Astrocyte (in vitro differentiated cells and primary cell): Measurements from ENCODE around the gene SECISBP2. TPM values are rescaled to one million over a fixed set of nuclear protein-coding genes. Genes with fewer than 3 reads are reported as not detected.

Experiments used
- DNase-seq: peaks from one replicate; pipeline ENCODE4 v3.0.0-alpha.2; 2010; ENCODE audit warnings: low read depth
- FAIRE-seq: peaks from 2 replicates; lab custom pipeline; 2011; peaks lifted over from hg19 to GRCh38; lab: Jason Lieb, UNC
- H2AFZ ChIP-seq: 2 replicates; pipeline ENCODE4 v1.6.0; 2012; ENCODE audit warnings: low read depth, low read length, inconsistent platforms
- H3K27ac ChIP-seq: 2 replicates; pipeline ENCODE4 v1.5.1; 2011; ENCODE audit warnings: low read depth, low read length, inconsistent platforms
- H3K27me3 ChIP-seq: 2 replicates; pipeline ENCODE4 v1.6.0; 2011; ENCODE audit warnings: low read length, inconsistent platforms; ENCODE audit not compliant: insufficient read depth
- H3K36me3 ChIP-seq: 2 replicates; pipeline ENCODE4 v1.5.1; 2011; ENCODE audit warnings: low read length, inconsistent platforms; ENCODE audit not compliant: insufficient read depth
- H3K4me1 ChIP-seq: 2 replicates; pipeline ENCODE4 v1.5.1; 2011; ENCODE audit warnings: low read length, inconsistent platforms; ENCODE audit not compliant: insufficient read depth
- H3K4me2 ChIP-seq: 2 replicates; pipeline ENCODE4 v1.6.0; 2012; ENCODE audit warnings: low read length, inconsistent platforms
- H3K4me3 ChIP-seq: 2 replicates; pipeline ENCODE4 v1.5.1; 2011; ENCODE audit warnings: low read depth, mild to moderate bottlenecking, low read length, inconsistent platforms; ENCODE audit not compliant: insufficient read depth
- H3K79me2 ChIP-seq: 2 replicates; pipeline ENCODE4 v1.6.0; 2012; ENCODE audit warnings: mild to moderate bottlenecking, low read length, inconsistent platforms; ENCODE audit not compliant: insufficient read depth
- H3K9ac ChIP-seq: 2 replicates; pipeline ENCODE4 v1.6.0; 2012; ENCODE audit warnings: mild to moderate bottlenecking, low read length, inconsistent platforms
- H3K9me3 ChIP-seq: 2 replicates; pipeline ENCODE4 v1.5.1; 2012; ENCODE audit warnings: low read depth, mild to moderate bottlenecking, low read length, inconsistent platforms; ENCODE audit not compliant: insufficient read depth
- H4K20me1 ChIP-seq: 2 replicates; pipeline ENCODE4 v1.6.0; 2012; ENCODE audit warnings: low read length, inconsistent platforms; ENCODE audit not compliant: insufficient read depth
- H3K27ac Mint-ChIP-seq: one replicate; pipeline ENCODE4 v1.8.0; 2021; ENCODE audit warnings: mild to moderate bottlenecking, mixed read lengths; ENCODE audit not compliant: unreplicated experiment
- H3K27me3 Mint-ChIP-seq: one replicate; pipeline ENCODE4 v1.8.0; 2021; ENCODE audit warnings: low read depth, mixed read lengths; ENCODE audit not compliant: unreplicated experiment
- H3K36me3 Mint-ChIP-seq: one replicate; pipeline ENCODE4 v1.8.0; 2021; ENCODE audit warnings: low read depth, mixed read lengths; ENCODE audit not compliant: unreplicated experiment
- H3K4me1 Mint-ChIP-seq: one replicate; pipeline ENCODE4 v1.8.0; 2021; ENCODE audit warnings: low read depth, mixed read lengths; ENCODE audit not compliant: unreplicated experiment
- H3K4me3 Mint-ChIP-seq: one replicate; pipeline ENCODE4 v1.8.0; 2021; ENCODE audit warnings: mild to moderate bottlenecking, moderate library complexity, mixed read lengths; ENCODE audit not compliant: unreplicated experiment
- H3K9me3 Mint-ChIP-seq: one replicate; pipeline ENCODE4 v1.8.0; 2021; ENCODE audit warnings: mild to moderate bottlenecking, mixed read lengths; ENCODE audit not compliant: unreplicated experiment
- EZH2 ChIP-seq: IDR thresholded peaks from 2 replicates; pipeline ENCODE4 v1.6.1; 2012; ENCODE audit warnings: mild to moderate bottlenecking, low read length, inconsistent platforms; ENCODE audit not compliant: insufficient read depth
- total RNA-seq: library from RNA; stranded (reverse); gene quantifications from 2 replicates; pipeline ENCODE4 v1.2.1, GENCODE V29; 2021
- TF ChIP-seq, protein P1 (sequence below): IDR thresholded peaks from 2 replicates; pipeline ENCODE4 v1.5.1; 2011; ENCODE audit warnings: low read depth, mild to moderate bottlenecking, inconsistent platforms, low read length, moderate library complexity; ENCODE audit not compliant: insufficient read depth

SECISBP2 gene
- total RNA-seq, 1 donor from 2014 or later = 19.0 TPM

DNA sequence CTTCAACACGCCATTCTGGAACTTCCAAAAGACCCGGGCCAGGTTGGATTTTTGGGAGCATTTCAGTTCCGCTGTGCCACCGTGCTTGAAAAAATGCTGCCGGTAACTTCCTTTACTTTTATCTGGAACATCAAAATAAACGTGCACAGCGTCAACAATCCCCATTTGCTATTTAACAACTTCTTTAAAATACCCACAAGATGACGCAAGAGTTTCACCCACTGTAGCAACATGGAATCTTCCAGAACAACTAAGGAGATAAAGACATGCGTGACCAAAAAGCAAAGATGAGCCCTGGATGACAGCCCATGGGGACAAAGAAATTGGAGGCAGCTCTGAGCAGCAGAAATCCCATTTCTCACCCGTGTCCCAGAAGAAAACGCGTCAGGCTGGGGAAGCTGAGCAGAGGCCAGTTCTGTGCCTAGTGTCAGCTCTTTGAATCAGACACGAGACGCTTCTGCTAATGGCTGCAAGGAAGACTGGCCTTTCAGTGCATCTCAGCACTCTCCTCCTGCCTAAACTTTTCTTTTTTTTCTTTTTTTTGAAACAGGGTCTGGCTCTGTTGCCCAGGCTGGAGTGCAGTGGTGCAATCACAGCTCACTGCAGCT is 61.3 kb downstream of the SECISBP2 start:
- TF ChIP-seq, protein P1, sequence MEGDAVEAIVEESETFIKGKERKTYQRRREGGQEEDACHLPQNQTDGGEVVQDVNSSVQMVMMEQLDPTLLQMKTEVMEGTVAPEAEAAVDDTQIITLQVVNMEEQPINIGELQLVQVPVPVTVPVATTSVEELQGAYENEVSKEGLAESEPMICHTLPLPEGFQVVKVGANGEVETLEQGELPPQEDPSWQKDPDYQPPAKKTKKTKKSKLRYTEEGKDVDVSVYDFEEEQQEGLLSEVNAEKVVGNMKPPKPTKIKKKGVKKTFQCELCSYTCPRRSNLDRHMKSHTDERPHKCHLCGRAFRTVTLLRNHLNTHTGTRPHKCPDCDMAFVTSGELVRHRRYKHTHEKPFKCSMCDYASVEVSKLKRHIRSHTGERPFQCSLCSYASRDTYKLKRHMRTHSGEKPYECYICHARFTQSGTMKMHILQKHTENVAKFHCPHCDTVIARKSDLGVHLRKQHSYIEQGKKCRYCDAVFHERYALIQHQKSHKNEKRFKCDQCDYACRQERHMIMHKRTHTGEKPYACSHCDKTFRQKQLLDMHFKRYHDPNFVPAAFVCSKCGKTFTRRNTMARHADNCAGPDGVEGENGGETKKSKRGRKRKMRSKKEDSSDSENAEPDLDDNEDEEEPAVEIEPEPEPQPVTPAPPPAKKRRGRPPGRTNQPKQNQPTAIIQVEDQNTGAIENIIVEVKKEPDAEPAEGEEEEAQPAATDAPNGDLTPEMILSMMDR = no peak
- no peak for TF ChIP-seq EZH2
- Histone ChIP-seq H4K20me1 (no peaks in the 10 kb centered on the region), H3K36me3 (no peaks in the 10 kb centered on the region), H3K4me2 (no peak overlapping the region), H3K27me3 (no peaks in the 10 kb centered on the region), H2AFZ (no peak overlapping the region), H3K9me3 (no peaks in the 10 kb centered on the region), H3K4me1 (peaks cover under 1% of the 10 kb centered on the region), H3K79me2 (no peaks in the 10 kb centered on the region), H3K4me3 (no peak overlapping the region), H3K27ac (no peak overlapping the region), H3K9ac (no peak overlapping the region)
- Mint-ChIP-seq H3K4me1 (peaks cover 11% of the 10 kb centered on the region), H3K36me3 (peaks cover 16% of the 10 kb centered on the region), H3K9me3 (no peaks in the 10 kb centered on the region), H3K4me3 (no peak overlapping the region), H3K27ac (no peak overlapping the region), H3K27me3 (peaks cover 4% of the 10 kb centered on the region)
- no peak for FAIRE-seq
- no peak for DNase-seq

DNA sequence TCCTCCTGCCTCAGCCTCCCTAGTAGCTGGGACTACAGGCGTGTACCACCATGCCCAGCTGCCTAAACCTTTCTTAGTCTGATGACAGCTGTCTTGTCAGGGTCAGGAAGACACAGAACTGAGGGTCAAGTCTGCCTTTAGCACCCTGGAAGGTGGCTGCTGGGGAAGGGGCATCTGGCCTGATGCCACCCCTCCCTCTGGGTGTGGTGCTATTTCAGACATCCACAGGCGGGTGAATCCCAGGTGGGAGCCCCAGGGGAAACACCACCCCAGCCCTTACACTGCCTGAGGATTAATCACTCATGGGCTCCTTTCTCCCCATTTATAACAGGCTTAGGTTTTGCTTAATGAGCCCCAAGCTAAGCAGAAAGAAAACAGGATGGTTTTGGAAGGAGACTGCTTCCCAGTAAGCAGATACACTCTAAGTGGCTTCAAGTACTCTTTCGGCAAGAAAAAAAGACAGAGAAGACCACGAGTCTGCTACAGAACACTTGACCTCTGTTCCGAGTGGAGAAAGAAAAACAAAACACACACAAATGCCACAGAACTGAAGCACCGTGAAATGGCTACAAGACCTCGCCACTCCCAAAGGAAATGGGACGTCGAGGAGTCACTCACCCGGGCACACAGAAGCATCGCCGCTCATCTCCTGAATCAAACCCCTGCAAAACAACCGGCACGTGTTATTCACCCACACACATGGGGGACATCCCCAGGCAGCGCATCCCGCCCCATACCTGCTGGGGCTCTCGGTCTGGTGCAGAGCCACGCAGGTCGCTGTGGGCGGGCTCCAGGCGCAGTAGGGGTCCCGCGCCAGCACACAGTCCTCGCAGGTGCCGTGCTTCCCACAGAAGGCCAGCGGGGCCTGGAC is 62.4 kb downstream of the SECISBP2 start:
- FAIRE-seq = no peak
- H3K4me2 ChIP-seq = no peak overlapping the region
- DNase-seq = peak; percentile 7
- no peak overlapping the region for H3K27ac ChIP-seq
- H3K9me3 Mint-ChIP-seq = no peaks in the 10 kb centered on the region
- H3K4me1 Mint-ChIP-seq = peaks cover 4% of the 10 kb centered on the region
- no peaks in the 10 kb centered on the region for H3K4me1 ChIP-seq
- H3K27ac Mint-ChIP-seq = no peak overlapping the region
- H3K9ac ChIP-seq = no peak overlapping the region
- no peaks in the 10 kb centered on the region for H3K36me3 ChIP-seq
- TF ChIP-seq EZH2 = no peak
- TF ChIP-seq, protein P1 = no peak
- H3K36me3 Mint-ChIP-seq = peaks cover 16% of the 10 kb centered on the region
- no peak overlapping the region for H3K4me3 Mint-ChIP-seq
- H3K4me3 ChIP-seq = no peak overlapping the region
- H3K27me3 Mint-ChIP-seq = peaks cover 4% of the 10 kb centered on the region
- H2AFZ ChIP-seq = no peak overlapping the region
- H3K27me3 ChIP-seq = no peaks in the 10 kb centered on the region
- H3K9me3 ChIP-seq = no peaks in the 10 kb centered on the region
- H3K79me2 ChIP-seq = no peaks in the 10 kb centered on the region
- no peaks in the 10 kb centered on the region for H4K20me1 ChIP-seq

DNA sequence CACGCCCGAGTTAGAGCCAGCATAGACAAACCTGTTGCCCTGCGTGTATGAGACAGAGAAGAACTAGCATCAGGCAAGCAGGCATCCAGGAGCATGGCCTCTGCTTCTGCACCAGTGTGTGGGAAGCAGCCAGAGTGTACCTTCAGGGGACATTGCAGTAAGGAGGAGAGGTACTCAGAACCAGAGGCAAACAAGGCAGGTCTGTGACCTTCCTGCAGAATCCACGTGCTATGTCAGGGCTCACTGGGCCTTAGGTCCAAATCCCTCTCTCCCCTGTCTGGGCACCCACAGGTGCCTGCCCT is 63.0 kb downstream of the SECISBP2 start:
- FAIRE-seq (no peak), DNase-seq (no peak)
- no peaks in the 10 kb centered on the region for H3K9me3 ChIP-seq
- H3K27ac ChIP-seq = no peak overlapping the region
- H3K9me3 Mint-ChIP-seq = no peaks in the 10 kb centered on the region
- TF ChIP-seq EZH2 = no peak
- TF ChIP-seq, protein P1 = no peak
- H3K4me3 Mint-ChIP-seq = no peak overlapping the region
- H3K36me3 ChIP-seq = no peaks in the 10 kb centered on the region
- no peaks in the 10 kb centered on the region for H4K20me1 ChIP-seq
- H3K9ac ChIP-seq = no peak overlapping the region
- peaks cover 4% of the 10 kb centered on the region for H3K27me3 Mint-ChIP-seq
- no peak overlapping the region for H2AFZ ChIP-seq
- peaks cover 3% of the 10 kb centered on the region for H3K4me1 Mint-ChIP-seq
- no peaks in the 10 kb centered on the region for H3K4me1 ChIP-seq
- H3K27me3 ChIP-seq = no peaks in the 10 kb centered on the region
- no peak overlapping the region for H3K4me3 ChIP-seq
- H3K4me2 ChIP-seq = no peak overlapping the region
- peaks cover 18% of the 10 kb centered on the region for H3K36me3 Mint-ChIP-seq
- H3K79me2 ChIP-seq = no peaks in the 10 kb centered on the region
- no peak overlapping the region for H3K27ac Mint-ChIP-seq
